ENCODE measurements around the gene CITED2. TPM values are rescaled to one million over a fixed set of nuclear protein-coding genes. Genes with fewer than 3 reads are reported as not detected.

Gene CITED2
- total and polyA plus RNA-seq, 2 experiments from 2014 or later, result 644 to 1,192 TPM

DNA sequence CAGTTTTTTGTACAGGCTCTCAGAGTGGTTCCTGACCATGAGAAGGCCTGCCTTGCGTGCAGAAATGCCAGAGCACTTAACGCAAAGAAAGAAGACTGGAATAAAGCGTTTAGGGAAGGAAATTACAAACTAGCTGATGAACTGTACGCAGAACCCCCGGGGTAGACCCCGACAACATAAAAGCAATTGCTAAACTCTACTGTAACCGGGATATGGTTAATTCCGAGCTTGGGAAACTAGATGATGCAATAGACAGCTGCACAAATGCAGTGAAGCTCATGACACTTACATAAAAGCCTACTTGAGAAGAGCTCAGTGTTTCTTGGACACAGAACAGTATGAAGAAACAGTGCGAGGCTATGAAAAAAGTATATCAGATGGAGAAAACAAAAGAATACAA, 35.7 kb downstream of the CITED2 start:
- TF ChIP-seq EZH2phosphoT487 (IDR thresholded peaks at IDR 0.05; ENCODE audit: insufficient read depth, low read depth) (no peak), EZH2 (IDR thresholded peaks at IDR 0.05; ENCODE audit: insufficient read depth, poor library complexity, severe bottlenecking) (no peak)
- Histone ChIP-seq H3K4me3 (no peak overlapping the region), H3K9me3 (ENCODE audit: low read depth) (no peaks in the 10 kb centered on the region), H3K4me2 (ENCODE audit: unreplicated experiment) (peak overlapping the region; percentile 35), H3F3A (ENCODE audit: insufficient read depth) (peaks cover 29% of the 10 kb centered on the region), H3K36me3 (ENCODE audit: low read depth) (no peaks in the 10 kb centered on the region), H3K9me2 (ENCODE audit: insufficient read depth) (no peaks in the 10 kb centered on the region), H2AFZ (peak overlapping the region; percentile 81), H3K27ac (peak overlapping the region; percentile 43), H4K20me1 (ENCODE audit: insufficient read depth) (no peaks in the 10 kb centered on the region), H3K27me3 (replicated peaks; ENCODE audit: insufficient read depth) (no peaks in the 10 kb centered on the region), H3K4me1 (ENCODE audit: insufficient read depth) (peaks cover 37% of the 10 kb centered on the region), H3K9ac (peak overlapping the region; percentile 21; the same call in 1 of the 2 replicates), H3K79me2 (ENCODE audit: insufficient read depth) (no peaks in the 10 kb centered on the region)
- 13 to 15% methylated on average over 9 of the region's 9 CpGs for WGBS, 2 experiments (ENCODE audit: low coverage in 1 of 2, low lambda C conversion rate in 2 of 2, missing lambda C conversion rate in 2 of 2)
- in situ Hi-C loops (cut with MboI), result no loop called here
- peak; percentile 78 for DNase-seq

DNA sequence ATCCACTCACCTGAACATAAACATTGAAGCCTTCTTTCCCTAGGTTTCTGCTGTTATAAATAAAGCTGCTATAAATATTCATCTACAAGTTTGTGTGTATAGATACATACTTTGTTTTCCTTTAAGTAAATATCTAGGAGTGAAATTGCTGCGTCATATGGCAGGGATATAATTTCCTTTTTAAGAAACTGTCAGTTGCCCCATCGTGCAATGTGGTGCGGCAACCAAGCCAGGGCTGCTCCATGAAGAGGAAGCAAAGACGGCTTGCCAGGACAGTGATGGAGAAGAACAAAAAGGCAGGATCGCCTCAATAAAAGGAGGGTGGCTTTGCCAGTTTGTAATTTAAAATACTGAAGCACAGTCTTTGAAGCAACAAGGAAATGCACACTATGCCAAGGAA, 36.6 kb downstream of the CITED2 start:
- peaks cover 42% of the 10 kb centered on the region for H3K4me1 ChIP-seq (ENCODE audit: insufficient read depth)
- H3K27ac ChIP-seq, result 0 out of 2 replicates have a peak overlapping the region, but pooled peaks have one; percentile 8
- peaks cover 29% of the 10 kb centered on the region for H3F3A ChIP-seq (ENCODE audit: insufficient read depth)
- H3K4me3 ChIP-seq, result no peak overlapping the region
- 31 to 34% methylated on average over 5 of the region's 5 CpGs for WGBS, 2 experiments (ENCODE audit: low coverage in 1 of 2, low lambda C conversion rate in 2 of 2, missing lambda C conversion rate in 2 of 2)
- H3K27me3 ChIP-seq (replicated peaks; ENCODE audit: insufficient read depth), result no peaks in the 10 kb centered on the region
- no peaks in the 10 kb centered on the region for H3K36me3 ChIP-seq (ENCODE audit: low read depth)
- no peak for TF ChIP-seq EZH2phosphoT487 (IDR thresholded peaks at IDR 0.05; ENCODE audit: insufficient read depth, low read depth)
- no peak for TF ChIP-seq EZH2 (IDR thresholded peaks at IDR 0.05; ENCODE audit: insufficient read depth, poor library complexity, severe bottlenecking)
- H3K9ac ChIP-seq, result no peak overlapping the region
- in situ Hi-C loops (cut with MboI), result no loop called here
- peak overlapping the region; percentile 81 for H2AFZ ChIP-seq
- no peaks in the 10 kb centered on the region for H3K79me2 ChIP-seq (ENCODE audit: insufficient read depth)
- H3K9me2 ChIP-seq (ENCODE audit: insufficient read depth), result no peaks in the 10 kb centered on the region
- H3K9me3 ChIP-seq (ENCODE audit: low read depth), result no peaks in the 10 kb centered on the region
- H3K4me2 ChIP-seq (ENCODE audit: unreplicated experiment), result no peak overlapping the region
- DNase-seq, result peak; percentile 38
- H4K20me1 ChIP-seq (ENCODE audit: insufficient read depth), result no peaks in the 10 kb centered on the region

DNA sequence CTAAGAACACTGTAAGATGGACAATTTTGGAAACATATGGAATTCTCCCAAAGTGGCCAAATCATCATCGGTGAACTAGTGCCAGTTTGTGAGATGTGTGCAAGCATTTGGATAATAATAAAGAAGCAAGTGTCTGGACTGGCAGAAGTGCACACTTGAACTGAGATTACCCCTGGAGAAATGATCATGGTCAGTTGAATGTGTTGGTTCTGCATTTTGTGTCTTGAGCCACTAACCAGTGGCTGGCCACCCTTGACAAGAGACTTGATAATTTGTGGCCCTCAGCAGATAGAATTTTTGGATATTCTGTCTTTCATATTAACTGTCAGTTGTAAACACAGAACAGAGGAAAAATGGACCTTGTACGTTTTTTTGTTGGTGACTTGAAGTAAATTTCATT, 37.4 kb downstream of the CITED2 start:
- Histone ChIP-seq H3K27ac (no peak overlapping the region), H4K20me1 (ENCODE audit: insufficient read depth) (no peaks in the 10 kb centered on the region), H3K27me3 (replicated peaks; ENCODE audit: insufficient read depth) (no peaks in the 10 kb centered on the region), H3K36me3 (ENCODE audit: low read depth) (no peaks in the 10 kb centered on the region), H3K4me3 (no peak overlapping the region), H3F3A (ENCODE audit: insufficient read depth) (peaks cover 29% of the 10 kb centered on the region), H3K9ac (no peak overlapping the region), H3K9me3 (ENCODE audit: low read depth) (no peaks in the 10 kb centered on the region), H3K4me1 (ENCODE audit: insufficient read depth) (peaks cover 42% of the 10 kb centered on the region), H3K4me2 (ENCODE audit: unreplicated experiment) (no peak overlapping the region), H3K9me2 (ENCODE audit: insufficient read depth) (no peaks in the 10 kb centered on the region), H3K79me2 (ENCODE audit: insufficient read depth) (no peaks in the 10 kb centered on the region), H2AFZ (no peak overlapping the region)
- no peak for DNase-seq
- WGBS, 2 experiments (ENCODE audit: low coverage in 1 of 2, low lambda C conversion rate in 2 of 2, missing lambda C conversion rate in 2 of 2), result 64 to 77% methylated on average over 2 of the region's 2 CpGs
- no peak for TF ChIP-seq EZH2phosphoT487 (IDR thresholded peaks at IDR 0.05; ENCODE audit: insufficient read depth, low read depth)
- TF ChIP-seq EZH2 (IDR thresholded peaks at IDR 0.05; ENCODE audit: insufficient read depth, poor library complexity, severe bottlenecking), result no peak
- in situ Hi-C loops (cut with MboI), result no loop called here

DNA sequence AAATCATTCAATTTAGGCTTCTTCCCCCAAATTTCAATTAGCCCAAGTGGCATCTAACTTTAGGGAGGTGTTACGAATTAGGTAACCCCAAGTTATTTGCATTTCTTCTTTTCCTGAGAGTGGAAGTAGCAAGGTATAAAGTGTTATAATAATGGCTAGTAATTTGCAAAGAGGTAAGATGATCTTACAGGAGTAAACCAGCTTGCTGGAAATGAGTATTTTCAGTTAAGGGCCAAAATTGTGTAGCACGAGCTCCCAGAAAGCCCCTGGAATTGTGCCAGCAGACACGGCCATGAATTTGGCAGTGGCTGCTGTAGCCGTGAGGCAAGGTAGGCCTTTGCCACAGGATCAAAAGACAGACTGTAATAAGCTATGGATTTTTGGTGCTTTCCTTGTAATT, 38.0 kb downstream of the CITED2 start:
- DNase-seq, result no peak
- in situ Hi-C loops (cut with MboI), result no loop called here
- Histone ChIP-seq H3K79me2 (ENCODE audit: insufficient read depth) (no peaks in the 10 kb centered on the region), H3K27ac (no peak overlapping the region), H3K4me1 (ENCODE audit: insufficient read depth) (peaks cover 42% of the 10 kb centered on the region), H2AFZ (no peak overlapping the region), H3K9me2 (ENCODE audit: insufficient read depth) (no peaks in the 10 kb centered on the region), H3K27me3 (replicated peaks; ENCODE audit: insufficient read depth) (no peaks in the 10 kb centered on the region), H3K9ac (no peak overlapping the region), H3F3A (ENCODE audit: insufficient read depth) (peaks cover 29% of the 10 kb centered on the region), H3K4me2 (ENCODE audit: unreplicated experiment) (no peak overlapping the region), H3K36me3 (ENCODE audit: low read depth) (no peaks in the 10 kb centered on the region), H4K20me1 (ENCODE audit: insufficient read depth) (no peaks in the 10 kb centered on the region), H3K9me3 (ENCODE audit: low read depth) (no peaks in the 10 kb centered on the region), H3K4me3 (no peak overlapping the region)
- TF ChIP-seq EZH2phosphoT487 (IDR thresholded peaks at IDR 0.05; ENCODE audit: insufficient read depth, low read depth) (no peak), EZH2 (IDR thresholded peaks at IDR 0.05; ENCODE audit: insufficient read depth, poor library complexity, severe bottlenecking) (no peak)
- WGBS, 2 experiments (ENCODE audit: low coverage in 1 of 2, low lambda C conversion rate in 2 of 2, missing lambda C conversion rate in 2 of 2), result 61 to 63% methylated on average over 4 of the region's 4 CpGs
